NCI-H2196 treated with DMSO at 0.1 percent for 48 hours (cell line): ENCODE data around the gene C16orf78.
"Not testable (repeated sequence)": the region's sequence is repeated elsewhere in the genome, so short reads cannot be mapped to it uniquely, and the experiment has no call there.

Experiments
- DNase-seq: peaks from one replicate; lab custom pipeline; 2025; ENCODE audit not compliant: unreplicated experiment; lab: John Stamatoyannopoulos, UW

Gene C16orf78

GRCh38 chr16:49349446-49350168 is 24.0 kb upstream of the C16orf78 start:
- DNase-seq = no peak

DNA sequence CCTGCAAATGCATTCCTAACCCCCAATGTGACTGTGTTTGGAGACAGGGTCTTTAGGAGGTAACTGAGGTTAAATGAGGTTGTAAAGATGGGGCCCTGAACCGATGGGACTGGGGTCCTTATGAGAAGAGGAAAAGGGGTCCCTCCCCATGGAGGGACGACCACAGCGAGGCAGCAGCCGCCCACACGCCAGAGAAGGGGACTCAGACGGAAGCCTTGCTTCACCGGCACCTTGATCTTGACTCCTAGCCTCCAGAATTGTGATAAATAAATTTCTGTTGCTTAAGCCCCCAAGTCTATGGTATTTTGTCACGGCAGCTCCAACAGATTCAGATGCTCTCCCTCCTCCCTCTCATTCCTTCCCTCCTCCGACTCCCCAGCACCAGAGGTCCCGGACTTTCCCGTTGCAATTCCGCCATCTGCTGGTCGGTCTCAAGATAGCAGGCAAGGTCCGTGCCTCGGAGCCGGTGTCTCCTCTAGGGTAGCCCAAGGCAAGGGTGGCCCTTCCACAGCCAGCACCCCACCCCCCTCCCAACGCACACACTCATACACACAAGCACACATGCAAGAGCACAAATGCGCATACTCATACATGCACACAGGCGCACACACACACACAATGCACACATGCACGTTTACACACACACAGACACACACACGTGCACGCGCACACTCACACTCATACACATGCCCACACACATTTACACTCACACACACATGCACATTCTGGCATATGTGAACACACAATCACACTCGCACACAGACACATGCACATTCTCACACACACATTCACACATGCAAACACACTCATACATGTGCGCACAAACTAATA is 23.1 kb upstream of the C16orf78 start:
- no peak for DNase-seq

GRCh38 chr16:49351096-49351487 is 22.5 kb upstream of the C16orf78 start:
- DNase-seq = no peak

DNA sequence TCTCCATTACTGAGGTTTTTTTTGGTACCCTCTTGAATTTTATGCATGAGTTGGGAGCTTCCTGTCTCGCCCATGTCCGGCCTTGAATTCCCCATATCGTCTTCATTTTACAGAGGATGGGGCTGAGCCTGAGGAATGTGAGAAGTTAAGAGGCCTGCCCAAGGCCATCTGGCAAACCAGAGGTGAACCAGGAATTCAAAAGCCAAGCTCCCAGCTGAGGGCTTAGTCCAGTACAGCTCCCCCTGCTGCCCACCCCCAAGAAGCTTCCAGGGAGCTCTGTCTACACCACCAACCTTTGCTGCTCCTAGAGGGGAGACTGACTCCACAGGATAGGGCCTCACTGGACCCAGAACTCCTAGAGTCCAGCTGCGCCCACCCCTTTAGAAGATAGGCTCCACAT is 20.7 kb upstream of the C16orf78 start:
- DNase-seq = no peak

DNA sequence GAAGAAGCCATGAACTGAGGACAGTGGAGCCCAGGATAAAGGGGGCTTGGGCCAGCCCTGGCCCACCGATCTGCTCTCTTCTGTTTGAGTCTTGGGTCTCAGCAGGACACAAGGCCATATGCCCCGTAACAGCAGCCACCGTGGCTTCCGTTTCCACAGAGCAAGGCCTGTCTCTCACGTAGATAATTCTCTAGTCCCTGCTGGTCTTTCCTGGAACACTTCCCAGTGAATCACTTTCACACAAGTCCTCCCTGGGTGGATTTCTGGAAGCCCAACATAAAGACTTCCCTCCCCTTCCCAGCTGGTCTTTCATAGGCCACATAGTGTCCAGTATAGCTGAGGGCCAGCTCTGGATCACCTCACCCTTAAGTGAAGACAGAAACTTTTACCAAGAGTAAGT is 19.9 kb upstream of the C16orf78 start:
- no peak for DNase-seq

GRCh38 chr16:49354101-49354500 is 19.5 kb upstream of the C16orf78 start:
- no peak for DNase-seq

- no peak for DNase-seq
These were observed 18.6 kb upstream of the C16orf78 start for GRCh38 chr16:49354991-49355390.

DNA sequence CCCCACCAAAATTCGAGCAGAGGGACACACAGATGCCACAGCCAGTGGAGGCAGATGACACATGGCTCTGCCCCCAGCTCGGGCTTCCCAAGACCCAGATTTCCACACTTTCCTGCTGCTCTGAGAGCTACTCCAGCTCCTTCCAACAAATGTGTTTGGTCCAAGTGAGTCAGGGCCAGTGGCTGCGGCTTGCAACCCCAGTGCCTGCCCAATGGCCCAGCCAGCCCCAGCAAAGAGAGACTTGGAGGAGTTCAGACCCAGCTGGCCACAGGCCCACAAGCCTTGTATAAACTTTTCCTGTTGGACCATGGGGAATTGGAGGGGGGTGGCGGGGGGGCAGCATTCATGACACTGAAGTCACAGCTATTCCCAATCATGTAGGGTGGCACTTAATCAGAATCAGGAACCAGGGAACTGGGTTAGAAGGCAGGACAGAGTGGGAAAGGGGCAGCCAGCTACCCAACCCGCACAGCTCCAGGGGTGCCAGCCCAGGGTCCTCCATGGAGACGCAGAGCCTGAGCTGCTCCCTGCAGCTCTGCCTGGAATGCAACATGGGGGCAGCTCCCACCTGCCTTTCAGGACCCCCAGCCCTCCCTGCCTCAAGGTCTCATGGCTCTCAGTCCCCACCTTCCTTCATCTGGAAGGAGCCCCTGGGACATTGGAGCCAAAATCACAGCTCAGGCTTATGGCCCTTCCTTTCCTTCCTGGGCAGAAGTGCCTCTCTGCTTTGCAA is 17.5 kb upstream of the C16orf78 start:
- no peak for DNase-seq

DNA sequence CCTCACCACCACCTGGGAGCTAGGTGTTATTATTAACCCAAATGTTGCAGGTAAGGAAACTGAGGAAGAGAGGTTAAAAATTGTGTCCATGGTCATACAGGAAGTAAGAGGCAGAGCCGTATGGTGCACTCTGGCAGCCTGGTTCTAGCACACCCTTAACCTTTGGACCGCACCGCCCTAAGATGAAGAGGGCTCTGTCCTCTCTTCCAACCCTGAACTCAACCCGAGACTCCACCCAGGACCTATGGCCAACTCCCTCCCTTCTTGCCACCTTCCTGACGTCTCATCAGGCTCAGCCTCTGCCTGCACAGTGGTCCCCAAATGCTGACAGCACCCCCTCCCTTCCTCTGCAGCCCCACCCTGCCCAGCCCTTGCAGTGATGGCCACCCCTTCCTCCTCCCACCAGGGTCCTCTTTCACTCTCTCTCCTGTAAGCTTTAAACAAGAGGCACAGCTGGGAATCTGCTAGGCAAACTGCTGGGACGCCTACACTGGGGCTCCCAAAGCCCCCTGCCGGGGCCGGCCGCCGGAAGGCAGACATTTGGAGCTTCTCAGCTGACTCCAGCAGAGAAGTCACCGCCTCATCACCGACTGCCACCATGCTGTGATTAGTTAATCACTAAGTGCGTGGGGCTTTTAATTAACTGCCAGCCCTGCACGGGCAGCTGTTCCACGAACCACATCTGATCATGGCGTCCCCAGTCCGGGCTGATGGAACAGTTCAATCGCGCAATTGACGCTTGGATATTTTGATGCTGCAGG is 16.7 kb upstream of the C16orf78 start:
- no peak for DNase-seq

- DNase-seq = no peak
These were observed 14.0 kb upstream of the C16orf78 start for GRCh38 chr16:49359591-49359990.

DNA sequence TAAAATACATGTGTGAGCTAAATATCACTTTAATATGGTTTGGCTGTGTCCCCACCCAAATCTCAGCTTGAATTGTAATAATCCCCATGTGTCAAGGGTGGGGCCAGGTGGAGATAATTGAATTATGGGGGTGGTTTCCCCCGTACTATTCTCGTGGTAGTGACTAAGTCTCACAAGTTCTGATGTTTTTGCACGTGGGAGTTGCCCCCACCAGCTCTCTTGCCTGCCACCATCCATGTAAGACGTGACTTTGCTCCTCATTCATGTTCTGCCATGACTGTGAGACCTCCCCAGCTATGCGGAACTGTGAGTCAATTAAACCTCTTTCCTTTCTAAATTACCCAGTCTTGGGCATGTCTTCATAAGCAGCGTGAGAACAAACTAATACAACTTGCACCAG is 11.9 kb upstream of the C16orf78 start:
- DNase-seq = not testable (repeated sequence)

DNA sequence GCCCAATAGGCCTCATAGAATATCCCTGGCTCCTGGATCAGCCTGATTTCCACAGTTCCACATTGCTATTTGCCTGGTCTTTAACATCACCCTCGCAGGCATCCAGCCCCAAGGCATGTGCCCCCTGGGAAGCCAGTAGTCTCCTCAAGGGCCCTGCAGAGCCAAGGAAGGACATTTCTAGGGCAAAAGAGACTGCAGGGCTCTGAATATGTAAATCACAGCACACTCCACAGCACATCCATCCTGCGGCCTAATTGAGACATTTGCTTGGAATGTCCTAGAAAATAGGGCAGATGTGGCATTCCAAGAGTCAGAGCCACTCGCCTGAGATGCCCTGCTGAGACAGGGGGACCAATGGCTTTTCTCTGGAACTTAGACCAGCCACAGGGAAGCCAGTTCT is 11.4 kb upstream of the C16orf78 start:
- no peak for DNase-seq

GRCh38 chr16:49365711-49366509 is 7.7 kb upstream of the C16orf78 start:
- DNase-seq = no peak

DNA sequence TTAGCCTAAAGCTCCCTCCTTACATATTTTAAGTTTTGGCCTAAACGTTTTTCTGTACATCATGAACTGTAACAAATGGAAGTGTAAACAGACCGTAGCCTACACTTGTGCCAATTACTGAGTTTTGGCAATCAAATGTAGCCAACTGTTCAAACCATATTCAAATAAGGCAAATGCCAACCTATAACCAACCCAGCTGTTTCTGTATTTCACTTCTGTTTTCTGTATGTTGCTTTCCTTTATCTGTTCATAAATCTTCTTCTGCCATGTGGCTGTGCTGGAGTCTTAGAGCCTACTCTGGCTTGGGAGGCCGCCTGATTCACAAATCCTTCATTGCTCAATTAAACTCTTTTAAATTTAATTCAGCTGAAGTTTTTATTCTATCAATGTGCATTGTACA is 6.9 kb upstream of the C16orf78 start:
- DNase-seq = no peak

DNA sequence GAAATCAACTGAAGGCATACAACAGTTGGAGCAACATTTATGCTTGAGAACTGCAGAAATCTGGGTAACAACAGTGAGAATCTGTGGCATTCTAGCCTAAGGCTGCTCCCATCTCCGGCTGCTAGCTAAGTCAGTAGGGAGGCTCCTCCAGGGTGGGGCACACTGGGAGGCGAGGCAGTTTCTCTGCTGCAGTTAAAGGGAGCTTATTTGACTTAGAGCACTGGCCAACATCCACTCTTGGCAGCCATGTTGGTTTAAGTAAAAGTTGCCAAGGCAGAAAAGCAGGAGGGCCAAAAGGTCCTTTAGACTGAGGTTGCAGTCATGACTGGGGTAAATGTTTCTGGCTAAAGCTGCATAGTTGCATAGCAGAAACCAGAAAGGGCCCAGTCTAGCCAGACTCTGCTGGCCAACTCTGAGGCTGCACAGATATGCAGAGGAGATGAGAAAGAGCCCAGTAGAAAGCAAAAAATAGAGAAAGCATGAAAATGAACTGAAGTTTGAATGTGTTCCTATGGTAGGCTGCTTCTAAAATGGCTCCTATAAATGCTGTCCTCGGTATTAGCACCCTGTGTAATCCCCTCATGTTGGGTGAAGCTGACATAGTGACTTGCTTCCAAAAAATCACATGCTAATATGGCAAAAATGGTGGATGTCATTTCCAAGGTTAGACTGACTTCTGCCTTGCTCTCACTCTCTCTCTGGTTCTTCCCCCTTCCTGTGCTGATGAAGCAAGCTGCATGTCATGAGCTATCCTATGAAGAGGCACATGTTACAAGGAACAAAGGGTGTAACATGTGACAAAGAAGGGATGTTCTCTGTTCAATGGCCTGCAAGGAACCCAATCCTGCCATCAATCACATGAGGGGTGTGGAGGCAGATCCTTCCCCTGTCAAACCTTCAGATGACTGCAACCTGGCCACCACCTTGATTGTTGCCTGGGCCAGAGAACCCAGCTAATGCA is 3.7 kb upstream of the C16orf78 start:
- no peak for DNase-seq

DNA sequence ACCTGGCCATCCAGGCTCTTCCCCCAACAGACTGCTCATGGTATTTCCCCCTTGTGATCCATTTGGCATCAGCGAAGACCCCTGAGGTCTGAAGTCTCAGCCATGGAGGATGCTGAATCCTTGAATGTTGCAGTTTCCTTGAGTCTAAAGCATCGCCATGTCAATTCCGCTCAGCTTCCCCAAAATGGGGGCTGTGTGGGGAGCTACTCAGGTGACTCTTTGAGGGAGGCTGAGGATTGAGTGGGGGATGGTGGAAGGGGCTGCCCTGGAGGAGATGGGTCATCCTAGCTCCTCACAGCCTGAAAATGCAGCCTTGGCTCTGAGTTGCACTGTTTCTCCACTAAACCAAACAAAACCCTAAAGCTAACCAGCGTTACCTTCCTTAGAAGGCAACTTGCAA is 2.6 kb downstream of the C16orf78 start:
- no peak for DNase-seq

DNA sequence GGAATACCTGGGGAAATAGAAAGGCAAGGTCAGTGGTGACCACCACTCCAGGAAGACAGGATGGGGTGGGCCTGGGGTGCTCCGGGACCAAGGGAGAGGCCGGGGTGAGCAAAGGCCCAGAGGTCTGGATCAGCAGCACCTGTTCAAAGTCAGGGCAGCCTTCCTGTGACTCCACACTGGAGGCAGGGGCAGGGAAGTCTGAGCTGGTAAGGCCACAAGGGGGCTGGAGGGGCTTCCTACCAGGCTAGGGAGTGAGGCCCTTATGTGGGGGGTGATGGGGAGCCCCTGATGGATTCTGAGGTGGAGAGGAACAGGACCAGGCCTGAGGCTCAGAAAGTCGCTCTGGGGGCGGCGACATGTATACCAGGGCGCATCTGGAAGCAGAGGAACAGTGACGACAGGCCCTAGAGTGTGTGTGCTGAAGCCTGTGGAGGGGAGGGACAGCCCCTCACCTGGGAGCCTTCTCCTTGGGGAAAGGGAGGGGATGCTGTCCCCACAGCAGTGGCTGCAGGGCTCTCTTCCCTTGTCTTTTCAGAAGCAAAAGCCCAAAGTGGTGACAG is 3.7 kb downstream of the C16orf78 start:
- DNase-seq = no peak

DNA sequence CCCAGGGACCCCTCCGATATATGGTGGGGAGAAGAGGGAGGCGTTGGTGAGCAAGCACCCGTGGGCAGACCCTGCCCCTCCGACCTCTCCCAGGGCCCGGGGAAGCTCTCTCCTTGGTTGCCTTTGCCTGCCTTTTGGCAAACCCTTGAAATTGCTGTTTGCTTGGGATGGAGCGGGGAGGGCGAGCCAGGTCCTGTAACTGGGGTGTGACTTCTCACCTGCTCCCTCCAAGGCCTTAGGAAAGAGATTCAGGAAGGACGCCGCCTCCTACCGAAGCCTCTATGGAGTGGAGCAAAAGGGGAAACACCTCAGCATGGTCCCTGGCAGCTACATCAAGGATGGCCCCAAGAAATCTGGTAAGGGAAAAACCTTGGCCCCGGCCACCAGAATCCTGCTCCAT is 4.6 kb downstream of the C16orf78 start:
- no peak for DNase-seq

- no peak for DNase-seq
These were observed 5.2 kb downstream of the C16orf78 start for GRCh38 chr16:49378816-49379215.
